ENCODE data around the gene OGDH. TPM values are rescaled to one million over a fixed set of nuclear protein-coding genes. Genes with fewer than 3 reads are reported as not detected.

The OGDH gene
- total and polyA plus RNA-seq, 4 experiments from 2014 or later: 42.2 to 126 (median 88.8) TPM

GRCh38 chr7:44738876-44739665 is 132.6 kb downstream of the OGDH start:
- no peak overlapping the region for H3K27ac Mint-ChIP-seq
- peaks cover 5 to 27% (median 17%) of the 10 kb centered on the region in 4 donors for H3K4me1 Mint-ChIP-seq
- intact Hi-C loops (cut with micrococcal nuclease): no loop called here
- no peaks in the 10 kb centered on the region for H3K27me3 ChIP-seq (ENCODE audit: insufficient read depth, low read length)
- H3K36me3 Mint-ChIP-seq: no peaks in the 10 kb centered on the region
- no peak overlapping the region for H3K4me3 ChIP-seq (ENCODE audit: low read length in 2 of 2)
- H3K9me3 Mint-ChIP-seq: no peaks in the 10 kb centered on the region
- H3K4me3 Mint-ChIP-seq: no peak overlapping the region
- ChIA-PET CTCF (ENCODE audit: partially characterized antibody) (interaction anchor here (0.7 kb wide), 1 partner anchor 106 kb away, joined by 3 read pairs; no protein-coding TSS in a partner anchor), POLR2A (ENCODE audit: partially characterized antibody) (no interaction called here)
- H3K27me3 Mint-ChIP-seq: no peaks in the 10 kb centered on the region
- H3K4me1 ChIP-seq (ENCODE audit: insufficient read depth, low read length): peaks cover 13% of the 10 kb centered on the region
- DNase-seq: no peak
- no peaks in the 10 kb centered on the region for H3K36me3 ChIP-seq (ENCODE audit: insufficient read depth, low read length)
- no peak overlapping the region for H3K27ac ChIP-seq (ENCODE audit: low read depth, low read length)
- no peaks in the 10 kb centered on the region for H3K9me3 ChIP-seq (ENCODE audit: control insufficient read depth in 1 of 2, low read length in 2 of 2)

GRCh38 chr7:44740055-44740454 is 133.6 kb downstream of the OGDH start:
- Histone ChIP-seq H3K4me1 (ENCODE audit: insufficient read depth, low read length) (peaks cover 13% of the 10 kb centered on the region), H3K4me3 (ENCODE audit: low read length in 2 of 2) (no peak overlapping the region), H3K36me3 (ENCODE audit: insufficient read depth, low read length) (no peaks in the 10 kb centered on the region), H3K9me3 (ENCODE audit: control insufficient read depth in 1 of 2, low read length in 2 of 2) (no peaks in the 10 kb centered on the region), H3K27me3 (ENCODE audit: insufficient read depth, low read length) (no peaks in the 10 kb centered on the region), H3K27ac (ENCODE audit: low read depth, low read length) (no peak overlapping the region)
- ChIA-PET CTCF (ENCODE audit: partially characterized antibody) (no interaction called here), POLR2A (ENCODE audit: partially characterized antibody) (no interaction called here)
- Mint-ChIP-seq H3K9me3 (no peaks in the 10 kb centered on the region), H3K27me3 (no peaks in the 10 kb centered on the region), H3K4me1 (peaks cover 5 to 26% (median 15%) of the 10 kb centered on the region in 4 donors), H3K4me3 (no peak overlapping the region), H3K27ac (peak overlapping the region in 1 of 7 donors; percentile 64), H3K36me3 (no peaks in the 10 kb centered on the region)
- DNase-seq: no peak
- intact Hi-C loops (cut with micrococcal nuclease): no loop called here

DNA sequence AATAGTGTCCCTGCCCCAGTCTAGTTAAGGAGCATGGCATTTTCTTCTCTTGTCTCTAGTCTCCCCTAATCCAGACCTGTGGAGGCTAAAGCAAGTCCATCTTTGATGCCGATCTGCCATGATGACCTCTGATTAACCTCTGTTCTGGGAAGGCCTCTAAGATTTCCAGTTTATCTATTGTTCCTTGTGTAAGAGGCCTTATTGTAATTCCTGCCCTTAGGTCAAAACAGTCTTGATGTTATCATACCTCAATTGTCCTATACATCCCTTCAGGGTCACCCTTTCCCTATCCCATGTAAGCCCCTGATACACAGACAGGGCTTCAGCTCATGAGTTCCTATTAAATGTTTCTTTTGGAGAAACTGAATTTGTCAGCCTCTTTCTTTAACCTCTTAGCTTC is 137.3 kb downstream of the OGDH start:
- CTCF ChIA-PET (ENCODE audit: partially characterized antibody): no interaction called here
- intact Hi-C loops (cut with micrococcal nuclease): no loop called here
- no peaks in the 10 kb centered on the region for H3K9me3 ChIP-seq (ENCODE audit: control insufficient read depth in 1 of 2, low read length in 2 of 2)
- Mint-ChIP-seq H3K4me1 (peaks cover 5 to 26% (median 15%) of the 10 kb centered on the region in 4 donors), H3K27ac (peak overlapping the region in 2 of 7 donors; percentile 14 to 53), H3K4me3 (no peak overlapping the region), H3K27me3 (no peaks in the 10 kb centered on the region), H3K9me3 (no peaks in the 10 kb centered on the region), H3K36me3 (peaks cover 0 to 6% of the 10 kb centered on the region in 2 donors)
- H3K4me3 ChIP-seq (ENCODE audit: low read length in 2 of 2): no peak overlapping the region
- DNase-seq: no peak
- H3K27ac ChIP-seq (ENCODE audit: low read depth, low read length): no peak overlapping the region
- POLR2A ChIA-PET (ENCODE audit: partially characterized antibody): no interaction called here
- no peaks in the 10 kb centered on the region for H3K36me3 ChIP-seq (ENCODE audit: insufficient read depth, low read length)
- H3K4me1 ChIP-seq (ENCODE audit: insufficient read depth, low read length): peaks cover 12% of the 10 kb centered on the region
- H3K27me3 ChIP-seq (ENCODE audit: insufficient read depth, low read length): no peaks in the 10 kb centered on the region

- H3K36me3 Mint-ChIP-seq: peaks cover 0 to 22% of the 10 kb centered on the region in 2 donors
- peak within 1 kb of the TSS; percentile 80 to 95 (median 86) for H3K4me3 Mint-ChIP-seq
- no peaks in the 10 kb centered on the region for H3K27me3 Mint-ChIP-seq
- H3K4me1 Mint-ChIP-seq: peaks cover 33 to 51% (median 38%) of the 10 kb centered on the region in 4 donors
- peak within 1 kb of the TSS; percentile 90 for H3K27ac ChIP-seq (ENCODE audit: low read depth, low read length)
- peak within 1 kb of the TSS; percentile 89 to 98 (median 96) for H3K27ac Mint-ChIP-seq
- POLR2A ChIA-PET (ENCODE audit: partially characterized antibody): interaction anchor here (0.7 to 4.1 kb wide), 21 partner anchors 9 to 547 kb away, joined by 3 to 25 read pairs (median 5); partner anchors contain the start of genes DDX56, H2AZ2, OGDH and PPIA
- DNase-seq: peak; percentile 88 to 98 (median 92)
- H3K9me3 ChIP-seq (ENCODE audit: control insufficient read depth in 1 of 2, low read length in 2 of 2): no peaks in the 10 kb centered on the region
- intact Hi-C loops (cut with micrococcal nuclease): loop anchor here (1.0 to 5.0 kb wide), 7 partner anchors 48 to 239 kb away; partner anchors contain the start of genes DDX56, OGDH, PPIA and TMED4
- peaks cover 44% of the 10 kb centered on the region for H3K4me1 ChIP-seq (ENCODE audit: insufficient read depth, low read length)
- CTCF ChIA-PET (ENCODE audit: partially characterized antibody): interaction anchor here (0.6 to 1.0 kb wide), 2 partner anchors 27 to 183 kb away, joined by 3 read pairs; no protein-coding TSS in a partner anchor
- peak within 1 kb of the TSS; percentile 44 to 78 for H3K4me3 ChIP-seq (ENCODE audit: low read length in 2 of 2)
- H3K36me3 ChIP-seq (ENCODE audit: insufficient read depth, low read length): no peaks in the 10 kb centered on the region
- H3K27me3 ChIP-seq (ENCODE audit: insufficient read depth, low read length): no peaks in the 10 kb centered on the region
- H3K9me3 Mint-ChIP-seq: no peaks in the 10 kb centered on the region
Measured at GRCh38 chr7:44748045-44748947, 141.9 kb downstream of the OGDH start, which contains the start of gene ZMIZ2. ZMIZ2 (plus strand) TSS chr7:44748847; CDS start chr7:44756250, 7,403 bp downstream.

DNA sequence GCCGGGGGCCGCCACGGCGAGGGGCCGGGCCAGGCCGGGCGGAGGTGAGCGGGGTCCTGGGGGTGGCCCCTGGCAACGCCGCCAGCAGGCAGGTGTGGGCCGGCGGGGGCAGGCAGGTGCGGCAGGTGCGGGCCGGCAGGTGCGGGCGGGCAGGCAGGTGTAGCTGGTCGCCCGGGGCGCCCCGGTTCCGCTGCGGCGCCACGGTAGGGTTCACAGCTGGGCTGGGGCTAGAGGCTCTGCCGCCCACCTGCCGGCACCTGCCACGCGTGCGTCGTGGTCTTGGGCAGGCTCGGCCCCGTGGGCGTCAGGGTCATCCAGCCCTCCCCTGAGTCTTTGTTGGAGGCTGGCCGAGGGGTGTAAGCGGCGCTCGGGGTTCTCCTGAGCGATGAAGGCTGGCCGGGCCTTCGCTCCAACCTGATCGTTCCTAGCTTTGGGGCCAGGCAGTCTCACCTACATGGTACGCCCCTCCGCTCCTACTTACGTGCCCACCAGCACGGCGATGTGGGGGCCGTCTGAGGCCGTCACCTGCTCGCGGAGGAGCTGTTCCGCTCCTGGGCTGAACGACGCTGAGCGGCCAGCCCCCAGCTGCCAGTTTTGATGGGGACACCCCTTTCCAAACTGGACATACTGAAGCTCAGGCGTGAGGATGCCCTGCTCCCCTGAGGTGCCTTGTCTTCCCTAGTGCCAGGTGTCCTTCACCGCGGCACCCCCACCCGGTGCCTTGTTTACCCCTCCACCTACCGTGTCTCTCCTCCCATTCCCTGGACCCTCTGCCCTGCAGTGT is 142.7 kb downstream of the OGDH start:
- H3K4me1 ChIP-seq (ENCODE audit: insufficient read depth, low read length): peaks cover 50% of the 10 kb centered on the region
- H3K4me3 ChIP-seq (ENCODE audit: low read length in 2 of 2): peak overlapping the region; percentile 44 to 78
- peaks cover 36 to 51% (median 42%) of the 10 kb centered on the region in 4 donors for H3K4me1 Mint-ChIP-seq
- no peaks in the 10 kb centered on the region for H3K27me3 Mint-ChIP-seq
- ChIA-PET CTCF (ENCODE audit: partially characterized antibody) (interaction anchor here (0.9 to 1.1 kb wide), 2 partner anchors 49 to 65 kb away, joined by 3 to 6 read pairs; no protein-coding TSS in a partner anchor), POLR2A (ENCODE audit: partially characterized antibody) (interaction anchor here (0.7 to 4.1 kb wide), 19 partner anchors 14 to 259 kb away, joined by 3 to 25 read pairs (median 5); partner anchors contain the start of genes DDX56, H2AZ2, NUDCD3 and OGDH)
- DNase-seq: peak in 2 of 5 donors; percentile 22 to 47
- H3K36me3 Mint-ChIP-seq: peaks cover 0 to 22% of the 10 kb centered on the region in 2 donors
- no peaks in the 10 kb centered on the region for H3K9me3 Mint-ChIP-seq
- peak overlapping the region; percentile 89 to 98 (median 95) for H3K27ac Mint-ChIP-seq
- H3K27me3 ChIP-seq (ENCODE audit: insufficient read depth, low read length): no peaks in the 10 kb centered on the region
- H3K36me3 ChIP-seq (ENCODE audit: insufficient read depth, low read length): no peaks in the 10 kb centered on the region
- H3K27ac ChIP-seq (ENCODE audit: low read depth, low read length): peak overlapping the region; percentile 90
- H3K4me3 Mint-ChIP-seq: peak overlapping the region; percentile 80 to 95 (median 86)
- intact Hi-C loops (cut with micrococcal nuclease): loop anchor here (1.0 to 5.0 kb wide), 7 partner anchors 47 to 238 kb away; partner anchors contain the start of genes DDX56, OGDH, PPIA and TMED4
- H3K9me3 ChIP-seq (ENCODE audit: control insufficient read depth in 1 of 2, low read length in 2 of 2): no peaks in the 10 kb centered on the region

GRCh38 chr7:44749992-44750391 is 143.6 kb downstream of the OGDH start:
- no peaks in the 10 kb centered on the region for H3K27me3 ChIP-seq (ENCODE audit: insufficient read depth, low read length)

More at GRCh38 chr7:44749992-44750391, 143.6 kb downstream of the OGDH start:
- Histone ChIP-seq H3K4me3 (ENCODE audit: low read length in 2 of 2) (peak overlapping the region in 1 of 2 donors; percentile 78), H3K36me3 (ENCODE audit: insufficient read depth, low read length) (no peaks in the 10 kb centered on the region), H3K27ac (ENCODE audit: low read depth, low read length) (peak overlapping the region; percentile 90), H3K4me1 (ENCODE audit: insufficient read depth, low read length) (peaks cover 59% of the 10 kb centered on the region), H3K9me3 (ENCODE audit: control insufficient read depth in 1 of 2, low read length in 2 of 2) (no peaks in the 10 kb centered on the region)
- ChIA-PET CTCF (ENCODE audit: partially characterized antibody) (interaction anchor here (0.9 to 1.1 kb wide), 2 partner anchors 48 to 66 kb away, joined by 3 to 6 read pairs; no protein-coding TSS in a partner anchor), POLR2A (ENCODE audit: partially characterized antibody) (interaction anchor here (0.9 to 4.1 kb wide), 16 partner anchors 13 to 260 kb away, joined by 3 to 25 read pairs (median 5); partner anchors contain the start of genes DDX56, H2AZ2, NUDCD3 and OGDH)
- Mint-ChIP-seq H3K4me1 (peaks cover 39 to 60% (median 47%) of the 10 kb centered on the region in 4 donors), H3K27ac (peak overlapping the region; percentile 89 to 98 (median 95)), H3K9me3 (no peaks in the 10 kb centered on the region), H3K27me3 (no peaks in the 10 kb centered on the region), H3K36me3 (peaks cover 0 to 22% of the 10 kb centered on the region in 2 donors), H3K4me3 (peak overlapping the region; percentile 80 to 95 (median 86))
- no peak for DNase-seq
- intact Hi-C loops (cut with micrococcal nuclease): loop anchor here (2.0 to 5.0 kb wide), 4 partner anchors 19 to 237 kb away; partner anchors contain the start of genes DDX56 and TMED4
